GM12801 (cell line): ENCODE results near the gene COL7A1.

ENCODE experiments used
- CTCF ChIP-seq: IDR thresholded peaks from one replicate; pipeline ENCODE4 v1.5.1; 2011; ENCODE audit warnings: control low read depth; ENCODE audit not compliant: insufficient read length; ENCODE audit errors: extremely low read depth

COL7A1 gene

GRCh38 chr3:48528048-48528447 lies 67.1 kb downstream of the COL7A1 start:
- TF ChIP-seq CTCF: no peak

GRCh38 chr3:48524970-48525369 lies 70.2 kb downstream of the COL7A1 start:
- TF ChIP-seq CTCF: no peak

- TF ChIP-seq CTCF: no peak
Observed at GRCh38 chr3:48521635-48522034, 73.5 kb downstream of the COL7A1 start.

GRCh38 chr3:48519277-48519643 lies 75.9 kb downstream of the COL7A1 start:
- TF ChIP-seq CTCF: no peak

GRCh38 chr3:48518638-48519276 lies 76.4 kb downstream of the COL7A1 start:
- no peak for TF ChIP-seq CTCF

GRCh38 chr3:48518069-48518468 lies 77.1 kb downstream of the COL7A1 start:
- no peak for TF ChIP-seq CTCF

GRCh38 chr3:48516571-48516970 lies 78.6 kb downstream of the COL7A1 start:
- no peak for TF ChIP-seq CTCF
